GM19455 (cell line): Measurements from ENCODE around the gene GAB1.

ENCODE experiments used
- ATAC-seq: cut with Tn5 transposase; IDR thresholded peaks from one replicate; pipeline ENCODE4 v1.9.1; 2021; ENCODE audit not compliant: unreplicated experiment

Gene GAB1

GRCh38 chr4:143357161-143357845, 20.6 kb downstream of the GAB1 start:
- ATAC-seq, result no peak

GRCh38 chr4:143358419-143358818, 21.7 kb downstream of the GAB1 start:
- no peak for ATAC-seq

- peak; percentile 90 for ATAC-seq
Observed at GRCh38 chr4:143358923-143359643, 22.4 kb downstream of the GAB1 start.

GRCh38 chr4:143359644-143360193, 23.0 kb downstream of the GAB1 start:
- ATAC-seq, result no peak

GRCh38 chr4:143360838-143361625, 24.4 kb downstream of the GAB1 start:
- ATAC-seq, result no peak

- no peak for ATAC-seq
Observed at GRCh38 chr4:143362349-143363046, 25.8 kb downstream of the GAB1 start.

- ATAC-seq, result no peak
Observed at GRCh38 chr4:143363332-143363731, 26.7 kb downstream of the GAB1 start.

GRCh38 chr4:143364063-143364462, 27.4 kb downstream of the GAB1 start:
- ATAC-seq, result no peak

- no peak for ATAC-seq
Observed at GRCh38 chr4:143367863-143368262, 31.2 kb downstream of the GAB1 start.

- no peak for ATAC-seq
Observed at GRCh38 chr4:143369552-143369951, 32.9 kb downstream of the GAB1 start.

GRCh38 chr4:143372093-143372915, 35.6 kb downstream of the GAB1 start:
- peak; percentile 59 for ATAC-seq

GRCh38 chr4:143374255-143374654, 37.6 kb downstream of the GAB1 start:
- ATAC-seq, result no peak

GRCh38 chr4:143374771-143375170, 38.1 kb downstream of the GAB1 start:
- no peak for ATAC-seq

GRCh38 chr4:143375326-143376073, 38.8 kb downstream of the GAB1 start:
- peak; percentile 53 for ATAC-seq

GRCh38 chr4:143377611-143378099, 41.0 kb downstream of the GAB1 start:
- ATAC-seq, result peak; percentile 58

GRCh38 chr4:143380629-143381028, 44.0 kb downstream of the GAB1 start:
- no peak for ATAC-seq

- no peak for ATAC-seq
Observed at GRCh38 chr4:143381189-143382118, 44.8 kb downstream of the GAB1 start.

- no peak for ATAC-seq
Observed at GRCh38 chr4:143382596-143382995, 45.9 kb downstream of the GAB1 start.
